Measurements from ENCODE around the gene GPAT3. TPM values are rescaled to one million over a fixed set of nuclear protein-coding genes. Genes with fewer than 3 reads are reported as not detected.
A peak's percentile ranks its signal among the peaks of the same experiment; 100 is the strongest.

Gene GPAT3
- total and polyA plus RNA-seq, 2 of the 8 experiments (the other 6 are each of a cell fraction or from before 2014, with no cell fraction given) = 0.23 to 2.0 TPM

GRCh38 chr4:83536362-83537272 lies 709 bp downstream of the GPAT3 start:
- H2BK120ac ChIP-seq (replicated peaks; ENCODE audit: low read depth, low read length) = no peak overlapping the region
- H3K9me3 ChIP-seq (ENCODE audit: insufficient read depth in 2 of 2, low read depth in 1 of 2, low read length in 1 of 2) = no peaks in the 10 kb centered on the region
- ChIA-PET CTCF (ENCODE audit: partially characterized antibody) (interaction anchor here (0.7 to 1.6 kb wide), 4 partner anchors 26 to 550 kb away, joined by 3 to 6 read pairs (median 4); no protein-coding TSS in a partner anchor), POLR2A (ENCODE audit: partially characterized antibody) (interaction anchor here (1.3 kb wide), 1 partner anchor 17 kb away, joined by 4 read pairs; no protein-coding TSS in a partner anchor)
- no peak overlapping the region for H2BK15ac ChIP-seq (ENCODE audit: low read length)
- H3K27me3 ChIP-seq (replicated peaks in 1 of 4; ENCODE audit: control insufficient read depth in 3 of 4, extremely low read depth in 1 of 4, insufficient read depth in 3 of 4, low read length in 3 of 4) = peaks cover 21 to 57% (median 47%) of the 10 kb centered on the region in 4 experiments
- no peaks in the 10 kb centered on the region for H4K20me1 ChIP-seq (replicated peaks in 1 of 2; ENCODE audit: control insufficient read depth in 1 of 2, insufficient read depth in 2 of 2, low read length in 2 of 2)
- peak overlapping the region in 2 of 4 experiments; percentile 13 to 46; a peak in 2 of 7 replicates for H3K9ac ChIP-seq (replicated peaks in 1 of 4; ENCODE audit: extremely low read depth in 1 of 4, low read depth in 3 of 4, low read length in 3 of 4)
- H3K4me2 ChIP-seq (ENCODE audit: insufficient read depth in 1 of 2, low read depth in 2 of 2, low read length in 2 of 2) = peak overlapping the region; percentile 93 to 96
- H3K36me3 ChIP-seq (ENCODE audit: control insufficient read depth in 2 of 4, insufficient read depth in 4 of 4, low read length in 3 of 4) = no peaks in the 10 kb centered on the region
- no peak overlapping the region for H4K5ac ChIP-seq (ENCODE audit: insufficient read length, low read depth, low read length)
- no peak overlapping the region for H2BK20ac ChIP-seq (ENCODE audit: low read length)
- no peak overlapping the region for H3K4ac ChIP-seq (replicated peaks; ENCODE audit: insufficient read length, low read depth, low read length)
- H3K23ac ChIP-seq (ENCODE audit: insufficient read length) = no peak overlapping the region
- no peak overlapping the region for H2AK5ac ChIP-seq (ENCODE audit: low read depth, low read length)
- H3K14ac ChIP-seq (ENCODE audit: insufficient read length) = no peak overlapping the region
- no peak for DNase-seq (ENCODE audit: low read depth in 1 of 2, low spot score in 2 of 2)
- no peak for FAIRE-seq
- H3K27ac ChIP-seq (ENCODE audit: low read depth, low read length) = no peak overlapping the region
- H3K23me2 ChIP-seq (ENCODE audit: low read depth, low read length) = peaks cover 14% of the 10 kb centered on the region
- H2BK12ac ChIP-seq (ENCODE audit: low read depth, low read length) = no peak overlapping the region
- H3K18ac ChIP-seq (ENCODE audit: extremely low read depth, low read length) = no peak overlapping the region
- no peaks in the 10 kb centered on the region for H3K79me2 ChIP-seq (ENCODE audit: control insufficient read depth in 1 of 2, insufficient read depth in 2 of 2, low read length in 2 of 2)
- H4K8ac ChIP-seq (ENCODE audit: extremely low read depth, insufficient read depth, low read length) = no peak overlapping the region
- peak overlapping the region; percentile 94 for H2AFZ ChIP-seq (ENCODE audit: low read length)
- H3K4me3 ChIP-seq (ENCODE audit: extremely low read depth in 1 of 4, insufficient read depth in 2 of 4, low read depth in 3 of 4, low read length in 4 of 4) = peak overlapping the region; percentile 74 to 82 (median 77)
- H2BK5ac ChIP-seq (ENCODE audit: low read depth, low read length) = no peak overlapping the region
- no peak overlapping the region for H3K56ac ChIP-seq (replicated peaks; ENCODE audit: insufficient read length, low read depth, low read length)
- no peaks in the 10 kb centered on the region; the same call in 1 of the 2 replicates for H3K79me1 ChIP-seq (ENCODE audit: low read depth, low read length)
- WGBS, 2 experiments (ENCODE audit: extremely low coverage in 1 of 2, insufficient coverage in 1 of 2, insufficient read length in 1 of 2, insufficient replicate concordance in 2 of 2, low coverage in 1 of 2, low lambda C conversion rate in 2 of 2, missing lambda C conversion rate in 1 of 2) = 6% methylated on average over 32 of the region's 46 CpGs; no CpG with 5 or more reads in 1 of the 2 experiments
- no peak overlapping the region for H4K91ac ChIP-seq (replicated peaks; ENCODE audit: insufficient read length, low read length)
- H3K4me1 ChIP-seq (replicated peaks in 1 of 4; ENCODE audit: control insufficient read depth in 3 of 4, insufficient read depth in 4 of 4, low read length in 3 of 4) = peaks cover 0 to 2% (median 0%) of the 10 kb centered on the region in 4 experiments; a peak in 1 of 7 replicates
- no peak for TF ChIP-seq SIX5 (IDR thresholded peaks at IDR 0.05; ENCODE audit: low read depth, low read length)
- no peak for TF ChIP-seq NRF1 (IDR thresholded peaks at IDR 0.05; ENCODE audit: low read depth, low read length)
- TF ChIP-seq JUND (IDR thresholded peaks at IDR 0.05; ENCODE audit: low read length) = no peak
- no peak for TF ChIP-seq BRCA1 (IDR thresholded peaks at IDR 0.05; ENCODE audit: low read depth, low read length)
- no peak for TF ChIP-seq TEAD4 (IDR thresholded peaks at IDR 0.05; ENCODE audit: low read depth, low read length)
- TF ChIP-seq BCL11A (IDR thresholded peaks at IDR 0.05; ENCODE audit: low read depth in 2 of 2, low read length in 2 of 2) = no peak
- TF ChIP-seq HDAC2 (IDR thresholded peaks at IDR 0.05; ENCODE audit: borderline replicate concordance in 1 of 2, low read depth in 2 of 2, low read length in 2 of 2) = peak; percentile 6 to 32; a peak in 1 of 4 replicates
- TF ChIP-seq SP2 (IDR thresholded peaks at IDR 0.05; ENCODE audit: low read length) = no peak
- TF ChIP-seq FOSL1 (IDR thresholded peaks at IDR 0.05; ENCODE audit: insufficient read depth, low read depth, low read length) = no peak
- TF ChIP-seq MAX (IDR thresholded peaks at IDR 0.05) = 0 out of 2 replicates have a peak, but pooled peaks have one; percentile 7
- no peak for TF ChIP-seq HDAC6 (IDR thresholded peaks at IDR 0.05; ENCODE audit: low read depth, low read length)

Data from H1 (cell line).